Measurements from ENCODE around the gene TMEM19. TPM values are rescaled to one million over a fixed set of nuclear protein-coding genes. Genes with fewer than 3 reads are reported as not detected.

TMEM19 gene
- total and polyA plus RNA-seq, 12 donors, result 6.4 to 32.2 (median 24.0) TPM

DNA sequence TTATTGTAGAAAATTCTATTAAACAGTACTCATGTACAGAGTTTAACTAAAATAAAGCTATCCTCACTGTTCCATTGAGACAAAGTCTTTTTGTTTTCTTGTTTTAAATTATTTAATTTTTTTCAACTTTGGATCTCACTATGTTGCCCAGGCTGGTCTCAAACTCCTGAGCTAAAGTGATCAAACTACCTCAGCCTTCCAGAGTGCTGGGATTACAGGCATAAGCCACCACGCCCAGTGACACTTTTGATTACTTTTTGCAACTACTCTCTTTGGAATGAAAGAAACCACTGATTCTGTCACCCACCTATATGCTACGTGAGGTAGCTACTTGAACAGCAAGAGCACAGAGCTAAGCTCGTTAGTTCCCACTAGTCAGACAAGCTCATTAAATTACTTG is 39.4 kb upstream of the TMEM19 start:
- intact Hi-C loops (cut with DNase I), result loop anchor here in 1 of 10 donors (10.0 kb wide), 1 partner anchor 98 kb away; no protein-coding TSS in a partner anchor
- peaks cover 0 to 97% (median 41%) of the 10 kb centered on the region in 9 donors for H3K36me3 ChIP-seq
- DNase-seq (no peak), ATAC-seq (no peak)
- H3K27ac ChIP-seq, result peak overlapping the region in 2 of 10 donors; percentile 32 to 71
- H3K9me3 ChIP-seq, result no peaks in the 10 kb centered on the region
- H3K27me3 ChIP-seq, result no peaks in the 10 kb centered on the region
- no peak for TF ChIP-seq CTCF (IDR thresholded peaks at IDR 0.05)
- no peak overlapping the region for H3K4me3 ChIP-seq
- H3K4me1 ChIP-seq, result peaks cover 0 to 37% (median 7%) of the 10 kb centered on the region in 9 donors
- 97 to 99% methylated on average over 3 of the region's 3 CpGs for WGBS, 2 donors

GRCh38 chr12:71648537-71648936 is 37.3 kb upstream of the TMEM19 start:
- ATAC-seq, result no peak
- WGBS, 2 donors, result 92 to 96% methylated on average over 4 of the region's 4 CpGs
- intact Hi-C loops (cut with DNase I), result loop anchor here in 1 of 10 donors (10.0 kb wide), 1 partner anchor 96 kb away; no protein-coding TSS in a partner anchor
- TF ChIP-seq CTCF (IDR thresholded peaks at IDR 0.05), result no peak
- Histone ChIP-seq H3K27me3 (no peaks in the 10 kb centered on the region), H3K27ac (no peak overlapping the region), H3K4me1 (peaks cover 0 to 45% (median 18%) of the 10 kb centered on the region in 9 donors), H3K9me3 (peaks cover 0 to 8% (median 3%) of the 10 kb centered on the region in 11 donors), H3K4me3 (no peak overlapping the region), H3K36me3 (peaks cover 0 to 97% (median 24%) of the 10 kb centered on the region in 9 donors)
- no peak for DNase-seq

DNA sequence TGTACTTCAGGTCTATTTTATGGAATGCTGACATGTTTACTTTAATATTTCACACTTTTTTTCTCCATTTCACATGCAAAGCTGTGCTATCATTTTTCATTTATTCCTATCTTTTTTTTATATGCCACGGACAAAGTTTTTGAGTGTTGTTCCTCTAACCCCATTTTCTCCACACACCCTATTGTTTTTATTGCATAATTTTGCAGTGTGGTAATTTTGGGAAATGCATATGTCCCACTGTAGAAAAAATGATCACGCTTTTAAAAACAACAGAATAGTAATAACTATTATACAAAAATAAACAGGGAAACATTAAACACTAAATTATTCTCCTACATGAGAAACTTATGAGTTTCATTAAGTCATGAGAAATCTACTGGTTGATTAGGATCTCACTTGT is 36.5 kb upstream of the TMEM19 start:
- Histone ChIP-seq H3K27ac (no peak overlapping the region), H3K27me3 (no peaks in the 10 kb centered on the region), H3K4me3 (no peak overlapping the region), H3K9me3 (peaks cover 0 to 11% (median 5%) of the 10 kb centered on the region in 11 donors), H3K4me1 (peaks cover 0 to 50% (median 20%) of the 10 kb centered on the region in 9 donors), H3K36me3 (peaks cover 0 to 97% (median 16%) of the 10 kb centered on the region in 9 donors)
- intact Hi-C loops (cut with DNase I), result loop anchor here in 1 of 10 donors (10.0 kb wide), 1 partner anchor 95 kb away; no protein-coding TSS in a partner anchor
- ATAC-seq (no peak), DNase-seq (no peak)
- 92% methylated on average over 2 of the region's 2 CpGs for WGBS, 2 donors
- no peak for TF ChIP-seq CTCF (IDR thresholded peaks at IDR 0.05)

- TF ChIP-seq CTCF (IDR thresholded peaks at IDR 0.05), result no peak
- Histone ChIP-seq H3K4me3 (no peak overlapping the region), H3K36me3 (peaks cover 0 to 97% (median 17%) of the 10 kb centered on the region in 9 donors), H3K9me3 (peaks cover 0 to 11% (median 5%) of the 10 kb centered on the region in 11 donors), H3K27me3 (no peaks in the 10 kb centered on the region), H3K4me1 (peaks cover 0 to 67% (median 27%) of the 10 kb centered on the region in 9 donors), H3K27ac (no peak overlapping the region)
- intact Hi-C loops (cut with DNase I), result no loop called here
- 88 to 93% methylated on average over 1 of the region's 1 CpG for WGBS, 2 donors
- ATAC-seq (no peak), DNase-seq (no peak)
Observed at GRCh38 chr12:71652656-71653055, 33.2 kb upstream of the TMEM19 start.
